HS-5 (cell line): ENCODE measurements around the gene EMSY.
"Not testable (repeated sequence)": the region's sequence is repeated elsewhere in the genome, so short reads cannot be mapped to it uniquely, and the experiment has no call there.

ENCODE experiments used
- DNase-seq: peaks from one replicate; pipeline ENCODE4 v3.0.0-alpha.2; 2012; ENCODE audit warnings: low read depth

The EMSY gene, protein sequence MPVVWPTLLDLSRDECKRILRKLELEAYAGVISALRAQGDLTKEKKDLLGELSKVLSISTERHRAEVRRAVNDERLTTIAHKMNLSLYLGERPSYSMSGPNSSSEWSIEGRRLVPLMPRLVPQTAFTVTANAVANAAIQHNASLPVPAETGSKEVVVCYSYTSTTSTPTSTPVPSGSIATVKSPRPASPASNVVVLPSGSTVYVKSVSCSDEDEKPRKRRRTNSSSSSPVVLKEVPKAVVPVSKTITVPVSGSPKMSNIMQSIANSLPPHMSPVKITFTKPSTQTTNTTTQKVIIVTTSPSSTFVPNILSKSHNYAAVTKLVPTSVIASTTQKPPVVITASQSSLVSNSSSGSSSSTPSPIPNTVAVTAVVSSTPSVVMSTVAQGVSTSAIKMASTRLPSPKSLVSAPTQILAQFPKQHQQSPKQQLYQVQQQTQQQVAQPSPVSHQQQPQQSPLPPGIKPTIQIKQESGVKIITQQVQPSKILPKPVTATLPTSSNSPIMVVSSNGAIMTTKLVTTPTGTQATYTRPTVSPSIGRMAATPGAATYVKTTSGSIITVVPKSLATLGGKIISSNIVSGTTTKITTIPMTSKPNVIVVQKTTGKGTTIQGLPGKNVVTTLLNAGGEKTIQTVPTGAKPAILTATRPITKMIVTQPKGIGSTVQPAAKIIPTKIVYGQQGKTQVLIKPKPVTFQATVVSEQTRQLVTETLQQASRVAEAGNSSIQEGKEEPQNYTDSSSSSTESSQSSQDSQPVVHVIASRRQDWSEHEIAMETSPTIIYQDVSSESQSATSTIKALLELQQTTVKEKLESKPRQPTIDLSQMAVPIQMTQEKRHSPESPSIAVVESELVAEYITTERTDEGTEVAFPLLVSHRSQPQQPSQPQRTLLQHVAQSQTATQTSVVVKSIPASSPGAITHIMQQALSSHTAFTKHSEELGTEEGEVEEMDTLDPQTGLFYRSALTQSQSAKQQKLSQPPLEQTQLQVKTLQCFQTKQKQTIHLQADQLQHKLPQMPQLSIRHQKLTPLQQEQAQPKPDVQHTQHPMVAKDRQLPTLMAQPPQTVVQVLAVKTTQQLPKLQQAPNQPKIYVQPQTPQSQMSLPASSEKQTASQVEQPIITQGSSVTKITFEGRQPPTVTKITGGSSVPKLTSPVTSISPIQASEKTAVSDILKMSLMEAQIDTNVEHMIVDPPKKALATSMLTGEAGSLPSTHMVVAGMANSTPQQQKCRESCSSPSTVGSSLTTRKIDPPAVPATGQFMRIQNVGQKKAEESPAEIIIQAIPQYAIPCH (N-terminal part only)

DNA sequence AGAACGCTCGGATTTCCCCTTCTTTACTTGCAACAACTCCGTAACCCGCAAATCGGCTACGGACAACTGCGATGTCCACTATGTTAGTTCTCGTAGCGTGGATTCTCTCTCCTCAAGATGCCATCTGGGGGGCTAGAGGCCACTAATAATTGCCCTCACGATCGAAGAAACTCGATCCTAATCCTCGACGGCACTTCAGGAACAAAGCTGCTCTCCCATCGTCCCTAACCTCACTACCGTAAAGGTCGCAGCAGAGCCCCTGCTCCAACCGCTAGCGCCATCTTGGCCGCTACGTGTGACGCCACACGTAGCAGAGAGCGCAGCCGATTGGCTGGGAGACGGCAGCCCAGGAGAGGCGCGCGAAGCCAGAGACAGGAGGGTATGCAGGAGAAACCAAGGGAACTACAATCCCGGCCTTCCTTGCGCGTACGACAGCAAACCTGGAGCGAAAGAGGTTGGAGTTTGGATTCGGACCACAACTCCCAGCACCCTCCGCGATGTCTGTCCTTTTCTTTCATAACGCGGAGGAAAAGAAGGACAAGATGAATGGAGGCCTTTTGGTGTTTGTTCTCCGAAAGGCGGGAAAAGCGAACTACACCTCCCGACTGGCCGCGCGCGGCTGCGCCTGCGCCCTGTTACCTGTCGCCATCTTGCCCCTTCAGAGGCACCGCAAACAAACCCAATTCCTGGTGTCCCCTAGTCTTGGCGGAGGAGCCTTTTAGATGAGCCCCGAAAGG, at the start of gene EMSY:
Gene EMSY, plus strand, starts transcription at position 635 of the 737 bp plus-strand sequence. CDS start 1,921 bp downstream, outside the sequence.
- DNase-seq: peak; percentile 98

DNA sequence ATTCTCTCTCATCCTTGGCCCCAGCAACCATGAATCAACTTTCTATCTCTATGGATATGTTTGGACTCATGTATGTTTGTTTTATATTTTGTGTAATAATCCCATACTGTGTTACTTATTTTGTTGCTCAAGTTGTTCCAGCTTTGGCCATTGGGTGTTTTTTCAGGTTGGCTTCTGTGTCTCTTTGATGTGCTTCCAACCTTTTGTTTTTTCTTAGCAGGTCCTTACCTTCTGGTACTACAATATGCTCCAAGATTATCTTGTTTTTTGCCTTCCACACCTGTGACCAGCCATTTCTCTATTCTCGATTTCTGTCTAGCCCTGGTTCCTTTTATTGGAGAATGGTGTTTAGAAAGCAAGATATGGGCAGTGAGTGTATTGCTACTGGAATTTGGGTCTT, 49.5 kb upstream of the EMSY start:
- DNase-seq: no peak

DNA sequence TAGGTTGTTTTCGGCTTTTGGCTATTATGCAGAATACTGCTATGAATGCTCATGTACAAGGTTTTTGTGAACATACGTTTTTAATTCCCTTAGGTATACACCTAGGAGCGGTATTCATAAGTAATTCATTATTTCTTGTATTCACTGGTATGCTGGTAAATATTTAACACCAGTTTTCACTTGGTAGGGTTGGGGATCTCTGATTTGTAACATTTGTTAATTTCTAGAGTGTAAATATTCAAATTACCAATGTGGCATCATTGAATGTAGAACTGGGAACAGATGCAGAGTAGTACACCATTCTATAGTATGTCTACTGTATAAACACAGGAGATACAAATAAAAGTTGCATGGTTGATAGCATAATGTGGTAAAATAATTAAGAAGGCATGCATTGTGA, 47.4 kb upstream of the EMSY start:
- DNase-seq: no peak

DNA sequence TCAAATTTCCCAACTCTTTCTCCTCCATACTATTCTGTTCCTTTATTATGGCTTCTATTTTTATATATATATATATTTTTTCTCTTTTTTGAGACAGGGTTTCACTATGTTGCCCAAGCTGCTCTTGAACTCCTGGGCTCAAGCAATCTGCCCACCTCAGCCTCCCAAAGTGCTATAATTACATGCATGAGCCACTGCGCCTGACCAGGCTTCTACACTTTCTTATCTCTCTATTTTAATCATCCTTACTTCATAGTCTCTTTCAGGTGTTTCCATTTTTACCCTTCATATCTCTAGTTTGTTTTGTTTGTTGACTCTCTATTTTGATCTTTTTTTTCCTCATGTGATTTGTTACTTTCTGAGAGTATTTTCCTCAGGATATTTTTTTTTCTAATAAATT, 43.9 kb upstream of the EMSY start:
- DNase-seq: no peak

DNA sequence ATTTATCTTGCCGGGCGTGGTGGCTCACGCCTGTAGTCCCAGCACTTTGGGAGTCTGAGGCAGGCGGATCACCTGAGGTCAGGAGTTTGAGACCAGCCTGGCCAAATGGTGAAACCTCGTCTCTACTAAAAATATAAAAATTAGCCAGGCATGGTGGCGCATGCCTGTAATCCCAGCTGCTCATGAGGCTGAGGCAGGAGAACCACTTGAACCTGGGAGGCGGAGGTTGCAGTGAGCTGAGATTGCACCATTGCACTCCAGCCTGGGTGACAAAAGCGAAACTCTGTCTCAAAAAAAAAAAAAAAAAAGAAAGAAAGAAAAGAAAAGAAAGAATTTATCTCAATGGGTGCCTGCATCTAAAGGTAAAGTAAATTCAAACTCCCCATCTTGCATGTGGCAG, 43.3 kb upstream of the EMSY start:
- not testable (repeated sequence) for DNase-seq

DNA sequence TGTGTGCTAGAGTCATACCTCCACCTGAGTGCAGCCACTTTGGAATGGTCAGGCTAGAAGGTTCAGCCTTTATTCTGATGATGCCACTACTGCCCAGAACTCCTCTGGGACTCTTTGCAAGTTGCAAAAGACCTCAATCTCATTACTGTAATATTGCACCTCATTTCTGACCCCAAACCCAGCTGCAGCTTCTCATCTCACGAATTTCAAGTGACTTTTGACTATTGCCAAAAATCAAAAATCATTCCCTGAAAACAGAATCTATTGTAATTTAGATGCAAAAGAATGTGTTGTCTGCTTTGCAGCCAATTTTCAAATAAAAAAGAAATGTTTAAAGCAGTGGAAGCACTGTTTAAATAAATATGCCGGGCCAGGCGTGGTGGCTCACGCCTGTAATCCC, 38.5 kb upstream of the EMSY start:
- DNase-seq: no peak

DNA sequence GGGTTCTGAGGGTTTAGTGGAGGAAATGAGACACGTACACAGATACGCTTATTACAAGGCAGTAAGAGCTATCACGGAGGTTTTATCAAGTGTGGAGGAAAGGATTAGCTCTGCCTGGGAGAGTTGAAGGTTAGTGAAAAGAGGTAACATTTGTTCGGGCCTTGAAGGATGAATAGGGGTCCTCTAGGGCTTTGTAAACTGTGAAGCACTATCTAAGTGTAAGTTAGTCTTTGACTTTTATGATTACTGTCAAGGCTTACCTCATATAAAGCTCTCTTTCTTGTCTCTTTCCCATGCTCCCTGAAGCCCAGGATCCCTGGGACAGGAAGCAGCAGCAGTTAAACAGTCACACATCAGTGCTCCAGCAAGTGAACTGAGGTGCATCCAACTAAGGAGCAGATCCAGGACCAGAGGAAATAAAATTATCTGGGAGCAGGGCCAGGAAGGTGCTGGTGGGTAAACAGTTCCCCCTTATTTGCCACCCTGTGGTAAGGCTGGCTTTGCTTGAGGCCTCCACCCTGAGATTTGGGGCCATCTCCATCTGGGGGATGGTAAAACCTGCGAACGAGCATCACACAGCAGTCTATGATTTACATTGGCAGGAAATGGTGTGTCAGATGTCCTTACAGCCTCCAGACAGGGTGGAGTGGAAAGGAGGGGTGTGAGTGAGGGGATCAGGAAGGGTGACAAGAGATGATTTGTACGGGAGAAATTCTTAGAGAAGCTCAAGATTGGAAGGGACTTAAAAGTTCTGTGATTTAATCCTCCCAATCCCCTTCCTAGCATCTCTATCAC, 36.5 kb upstream of the EMSY start:
- no peak for DNase-seq

DNA sequence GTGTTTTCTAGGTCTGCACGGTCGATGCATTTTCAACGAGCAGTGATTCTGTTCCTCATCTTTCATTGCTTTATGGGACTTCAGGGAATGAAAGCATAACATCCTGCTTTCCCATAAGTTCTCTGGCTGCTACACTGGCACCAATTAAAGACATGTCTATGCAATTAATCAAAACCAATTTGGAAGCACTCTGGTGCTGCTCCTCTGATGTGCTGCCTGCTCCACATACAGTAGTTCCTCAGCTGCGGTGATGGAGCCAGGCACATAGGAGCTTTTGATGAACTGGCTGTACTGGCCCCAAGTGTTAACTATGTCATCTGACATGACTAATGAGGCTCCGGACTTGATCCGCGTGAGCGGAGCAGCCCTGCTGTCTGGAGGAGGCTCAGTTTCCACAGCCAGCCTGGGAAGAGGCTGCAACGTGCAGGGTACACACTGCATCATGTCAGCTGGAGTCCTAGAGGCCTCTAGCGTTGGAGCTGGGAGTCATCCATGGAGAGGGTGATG, 33.9 kb upstream of the EMSY start:
- DNase-seq: no peak

DNA sequence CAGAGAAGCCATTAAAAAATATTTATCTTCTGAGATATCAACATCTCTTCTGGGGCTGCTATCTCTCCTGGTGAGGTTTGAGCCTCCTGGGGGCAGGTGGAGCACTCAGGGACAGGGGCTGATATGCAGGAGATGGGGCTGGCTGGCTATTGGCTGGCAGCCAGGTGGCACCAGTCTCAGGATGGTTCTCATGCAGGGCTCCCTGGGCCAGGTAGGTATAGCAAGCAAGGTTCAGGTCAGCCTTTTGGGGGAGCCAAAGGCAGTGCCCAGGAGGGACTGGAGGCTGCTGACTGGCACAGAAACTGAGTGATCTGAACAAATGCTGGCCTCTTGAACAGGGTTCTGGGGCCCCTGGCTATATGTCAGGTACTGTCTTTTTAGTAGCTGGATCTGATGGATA, 29.7 kb upstream of the EMSY start:
- DNase-seq: no peak

DNA sequence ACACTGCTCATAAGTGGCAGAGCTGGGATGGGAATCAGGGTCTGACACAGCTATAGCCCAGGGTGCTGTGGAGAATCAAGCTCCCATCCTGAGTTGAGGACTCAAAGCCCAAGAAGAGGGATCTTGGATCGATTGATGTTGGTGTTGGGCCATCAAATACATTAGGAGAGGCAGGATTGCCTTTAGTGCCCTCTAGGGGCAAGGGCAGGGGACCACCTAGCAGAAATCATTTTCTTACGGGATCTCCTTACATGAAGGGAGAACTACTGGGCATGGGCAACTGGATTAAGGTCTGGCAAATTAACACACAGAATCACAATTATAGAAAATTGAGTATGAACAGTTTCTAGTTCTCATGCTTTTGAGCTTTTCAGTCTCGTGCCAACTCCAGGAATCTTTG, 24.9 kb upstream of the EMSY start:
- no peak for DNase-seq

DNA sequence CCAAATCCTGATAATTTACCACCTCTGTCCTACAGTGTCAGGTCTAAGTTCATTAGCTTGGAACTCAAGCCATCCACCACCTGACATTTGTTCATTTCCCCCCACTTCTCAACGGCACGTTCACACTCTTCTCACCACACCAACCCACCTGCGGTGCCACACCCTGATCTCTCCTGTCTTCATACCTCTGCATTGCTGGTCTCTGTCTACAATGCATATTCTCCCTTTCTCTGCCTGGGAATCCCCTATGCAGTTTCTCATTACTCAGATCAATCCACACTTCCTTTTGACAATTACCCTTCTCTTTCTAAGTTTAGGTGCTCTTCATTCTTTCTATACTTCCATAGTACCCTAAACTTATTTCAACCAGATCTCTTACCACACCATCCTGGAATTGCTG, 20.4 kb upstream of the EMSY start:
- DNase-seq: no peak

DNA sequence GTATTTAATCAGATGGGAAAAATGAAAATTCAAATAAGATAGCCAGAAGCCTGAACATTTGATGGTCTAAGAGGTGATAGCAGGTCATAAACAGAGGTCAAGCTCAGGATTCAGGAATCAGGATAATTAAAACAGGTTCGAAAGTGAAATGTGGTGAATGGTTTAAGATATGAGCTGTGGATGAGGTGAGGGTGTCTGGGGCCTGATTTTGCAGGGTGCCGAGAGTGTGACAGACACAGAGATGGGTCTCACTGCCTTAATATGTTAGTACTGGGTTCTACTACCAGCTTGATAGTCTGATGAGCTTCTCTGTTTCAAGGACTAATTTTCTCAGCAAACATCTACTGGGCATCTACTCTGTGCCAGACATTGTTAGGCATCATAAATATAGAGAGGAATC, 19.9 kb upstream of the EMSY start:
- DNase-seq: no peak

DNA sequence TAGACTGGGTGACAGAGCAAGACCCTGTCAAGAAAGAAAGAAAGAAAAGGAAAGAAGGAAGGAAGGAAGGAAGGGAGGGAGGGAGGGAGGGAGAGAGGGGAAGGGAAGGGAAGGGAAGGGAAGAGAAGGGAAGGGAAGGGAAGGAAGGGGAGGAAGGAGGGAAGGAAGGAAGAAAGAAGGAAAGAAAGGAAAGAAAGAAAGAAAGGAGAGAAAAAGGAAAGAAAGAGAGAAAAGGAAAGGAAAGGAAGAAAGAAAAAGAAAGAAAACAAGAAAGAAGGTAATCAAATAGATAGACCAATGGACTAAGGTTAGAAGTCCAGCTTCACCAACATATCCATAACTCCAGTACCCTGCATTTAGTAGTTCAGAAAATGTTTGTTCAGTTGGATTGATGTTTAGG, 18.2 kb upstream of the EMSY start:
- no peak for DNase-seq

DNA sequence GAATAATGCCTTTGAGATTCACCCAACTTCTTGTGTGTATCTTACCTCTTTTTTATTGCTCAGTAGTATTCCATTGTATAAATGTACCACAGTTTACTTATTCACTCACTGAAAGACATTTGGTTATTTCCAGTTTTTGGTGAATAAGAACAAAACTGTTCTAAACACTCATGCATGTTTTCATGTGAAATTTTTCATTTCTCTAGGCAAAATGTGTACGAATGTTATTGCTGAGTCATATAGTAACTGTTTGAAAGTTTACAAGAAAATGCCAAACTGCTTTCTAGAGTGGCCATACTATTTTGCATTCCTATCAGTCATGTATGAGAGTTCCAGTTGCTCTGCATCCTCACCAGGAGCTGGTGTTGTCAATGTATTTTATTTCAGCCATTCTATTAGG, 8.8 kb upstream of the EMSY start:
- DNase-seq: no peak

DNA sequence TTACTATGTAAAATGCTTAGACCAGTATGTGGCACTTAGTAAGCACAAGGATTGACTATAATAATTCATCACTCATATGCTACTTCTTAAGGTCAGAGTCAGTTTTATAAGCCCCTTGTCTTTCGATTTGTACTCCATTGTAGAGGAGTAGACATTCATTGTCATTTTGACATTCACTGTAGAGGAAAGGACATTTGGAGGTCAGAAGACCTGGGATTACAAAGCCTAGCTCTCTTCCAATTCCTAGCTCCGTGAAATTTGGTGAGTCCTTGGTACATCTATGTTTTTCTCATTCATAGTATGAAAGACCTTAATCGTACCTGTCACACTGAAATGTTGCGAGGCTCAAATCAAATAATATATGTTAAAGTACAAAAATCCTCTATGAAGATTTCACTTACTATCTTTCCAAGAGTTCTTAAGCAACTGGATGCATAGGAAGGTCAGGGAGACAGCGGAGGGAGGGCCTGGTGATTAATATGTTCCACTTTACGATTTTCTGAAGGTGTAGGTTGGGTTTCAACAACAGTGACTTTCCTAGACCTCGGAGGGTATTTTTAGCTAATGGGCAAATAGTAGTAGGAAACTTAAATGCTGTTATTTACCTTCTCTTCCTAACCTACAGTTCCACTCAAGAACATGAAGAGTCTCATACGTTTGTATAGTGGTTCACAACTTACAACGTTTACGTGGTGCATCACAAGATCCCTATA, 1.4 kb upstream of the EMSY start:
- no peak for DNase-seq

DNA sequence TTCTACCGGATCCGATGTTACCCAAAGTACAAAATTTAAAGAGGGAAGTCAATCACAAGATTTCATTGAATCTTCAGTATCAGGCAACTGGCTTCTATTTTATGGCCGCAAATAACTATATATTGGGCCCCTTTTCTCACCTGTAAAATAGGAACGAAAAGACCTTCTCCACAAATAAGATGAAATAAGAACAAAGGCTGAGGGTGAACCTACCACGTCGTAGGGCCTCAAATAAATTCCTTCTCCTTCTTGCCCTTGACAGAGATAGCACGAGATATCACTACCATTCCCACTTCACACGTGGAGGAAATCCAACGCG, 794 bp upstream of the EMSY start:
- DNase-seq: no peak

DNA sequence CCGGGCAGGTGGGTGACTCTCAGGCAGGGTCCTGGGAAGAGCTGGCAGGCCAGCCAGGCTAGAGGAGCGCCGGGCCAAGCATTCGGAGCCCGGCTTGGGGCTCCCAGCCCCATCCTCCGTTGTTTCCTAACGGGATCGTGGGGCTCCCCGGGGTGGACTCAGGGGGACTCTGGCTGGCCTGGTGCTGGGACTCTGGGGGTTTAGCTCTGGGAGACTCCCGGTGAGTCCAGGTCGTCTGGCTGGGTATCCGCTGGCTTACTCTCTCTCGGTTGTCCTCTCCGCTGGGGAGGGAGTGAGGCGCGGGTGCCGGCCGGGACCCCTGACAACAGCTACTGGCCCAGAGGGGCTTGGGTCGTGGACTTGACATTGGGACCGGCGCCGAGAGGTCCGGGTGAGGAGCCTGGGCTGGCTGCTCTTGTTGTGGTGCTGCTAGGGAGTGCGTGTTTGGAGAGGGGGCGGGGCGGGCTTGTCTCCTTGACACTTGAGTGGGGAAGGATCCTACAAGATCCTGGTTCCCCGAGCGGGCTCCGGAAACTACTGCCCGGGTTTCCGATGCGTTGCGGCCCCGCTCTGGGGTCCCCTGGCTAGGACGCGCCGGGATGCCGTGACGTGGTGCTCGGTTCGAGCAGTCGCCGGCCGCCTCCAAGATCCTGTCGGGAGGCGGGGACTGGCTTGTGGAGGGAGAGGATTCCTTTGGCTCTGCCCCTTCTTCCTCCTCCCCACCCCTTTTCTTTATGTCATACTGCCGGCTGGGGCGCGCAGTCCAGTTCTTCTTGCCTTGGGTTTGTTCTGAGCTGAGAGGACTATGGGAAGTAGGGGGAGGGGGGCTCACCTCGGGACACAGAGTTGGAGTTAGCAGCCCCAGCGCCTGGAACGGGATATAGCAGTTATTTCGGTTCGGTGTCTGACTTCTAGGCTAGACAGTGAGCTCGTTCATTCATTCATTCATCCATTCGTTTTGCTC, 585 bp downstream of the EMSY start:
- peak; percentile 46 for DNase-seq

DNA sequence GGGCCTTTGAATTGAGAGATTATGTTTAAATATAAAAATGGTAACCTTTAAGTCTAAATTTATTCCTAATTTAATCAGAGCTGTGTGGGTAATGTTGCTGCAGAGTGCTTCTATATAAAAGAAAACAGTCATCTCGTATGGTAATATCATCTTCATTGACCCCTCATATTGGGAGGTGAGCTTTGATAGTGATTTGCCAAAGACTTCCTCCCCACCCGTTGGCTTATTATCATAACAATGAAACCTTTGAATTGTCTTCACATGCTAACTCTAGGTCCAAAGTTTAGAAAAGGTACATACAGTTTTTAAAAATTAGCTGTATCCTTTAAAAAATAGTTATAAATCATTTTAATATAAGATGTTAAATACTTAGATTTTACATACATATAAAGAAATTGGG, 3.7 kb downstream of the EMSY start:
- DNase-seq: no peak

DNA sequence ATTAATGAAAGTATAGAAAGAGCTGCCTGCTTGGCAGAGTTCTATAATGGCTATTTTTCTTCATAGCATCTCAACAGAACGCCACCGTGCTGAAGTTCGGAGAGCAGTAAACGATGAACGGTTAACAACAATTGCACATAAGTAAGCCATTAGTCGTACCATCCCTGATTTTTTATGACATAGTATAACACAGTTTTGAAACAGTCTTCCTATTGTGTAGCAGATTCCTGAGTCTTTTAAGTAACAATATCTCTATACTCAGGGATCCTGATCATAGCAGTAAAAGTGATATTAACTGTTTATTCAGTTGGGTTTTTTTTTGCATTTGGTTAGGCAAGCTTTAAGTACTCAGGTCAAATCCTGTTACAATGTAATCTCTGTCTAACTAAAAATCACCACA, 8.4 kb downstream of the EMSY start:
- no peak for DNase-seq
